Measurements from ENCODE around the gene ZFYVE28.

Gene ZFYVE28

DNA sequence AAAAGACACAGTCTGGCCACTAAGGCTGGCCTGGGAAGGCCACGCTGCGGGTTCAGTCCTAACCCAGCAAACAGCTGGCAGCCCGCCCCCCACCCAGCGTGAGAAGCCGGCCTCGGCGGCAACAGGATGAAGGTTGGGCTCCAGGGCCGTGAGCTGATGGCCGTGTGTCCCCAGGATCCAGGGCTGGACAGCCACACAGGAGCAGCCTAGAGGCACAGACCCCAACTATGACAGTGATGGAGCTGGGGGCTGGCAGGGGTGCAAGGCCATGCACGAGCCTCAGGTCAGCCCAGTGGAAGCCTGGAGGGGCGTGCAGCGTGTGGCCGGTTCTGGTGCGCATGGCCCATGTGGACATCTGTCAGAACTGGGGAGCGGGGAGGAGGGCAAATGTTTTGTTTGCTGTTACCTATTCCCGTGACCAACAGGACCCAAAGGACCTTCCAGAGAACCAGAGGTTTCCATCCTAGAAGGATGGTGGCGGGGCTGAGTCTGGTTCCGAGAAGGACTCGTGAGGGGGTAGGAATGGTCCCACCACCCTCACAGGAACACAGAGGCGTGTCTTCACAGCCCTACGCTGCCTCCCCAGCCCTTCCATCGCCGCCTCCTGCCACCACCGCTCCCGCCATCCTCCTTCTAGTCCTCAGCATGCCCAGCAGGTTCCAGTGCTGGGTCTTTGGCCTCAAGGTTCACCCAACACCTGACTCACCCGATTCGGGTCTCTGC is 46.5 kb downstream of the ZFYVE28 start:
- FAIRE-seq: no peak
- DNase-seq (ENCODE audit: insufficient read length, low spot score): no peak

DNA sequence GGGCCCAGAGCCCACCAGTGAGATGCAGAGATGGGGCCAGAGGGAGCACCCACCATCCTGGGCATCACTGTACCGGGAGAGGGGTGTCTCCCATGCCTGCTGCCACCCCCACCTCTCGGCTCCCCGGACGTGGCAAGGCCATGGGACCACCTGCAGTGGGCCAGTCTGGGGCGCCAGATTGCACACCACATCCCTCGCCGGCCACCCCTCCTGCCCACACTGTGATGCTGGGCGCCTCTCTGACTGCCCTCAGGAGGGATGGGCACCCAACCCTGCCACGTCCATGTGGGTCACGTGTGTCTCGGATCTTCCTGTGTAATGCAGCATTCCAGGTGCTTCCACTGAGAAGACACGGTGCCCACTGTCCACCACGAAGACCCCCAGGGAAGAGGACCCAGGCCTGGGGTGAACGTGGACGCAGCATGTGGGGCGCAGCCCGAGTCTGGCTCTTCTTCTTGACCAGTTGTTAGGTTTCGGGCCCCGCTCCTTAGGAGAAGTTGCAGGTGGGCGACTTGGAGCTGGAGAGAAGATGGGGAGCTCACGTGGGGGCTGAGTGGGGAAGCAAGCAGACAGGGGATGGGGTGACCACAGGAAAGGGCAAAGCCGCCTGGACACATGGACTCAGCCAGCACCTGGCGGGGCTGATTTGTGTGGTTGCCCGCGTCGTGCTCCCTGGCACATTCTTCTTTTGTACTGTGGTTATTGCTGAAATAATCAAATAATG is 47.7 kb downstream of the ZFYVE28 start:
- no peak for DNase-seq (ENCODE audit: insufficient read length, low spot score)
- FAIRE-seq: no peak

DNA sequence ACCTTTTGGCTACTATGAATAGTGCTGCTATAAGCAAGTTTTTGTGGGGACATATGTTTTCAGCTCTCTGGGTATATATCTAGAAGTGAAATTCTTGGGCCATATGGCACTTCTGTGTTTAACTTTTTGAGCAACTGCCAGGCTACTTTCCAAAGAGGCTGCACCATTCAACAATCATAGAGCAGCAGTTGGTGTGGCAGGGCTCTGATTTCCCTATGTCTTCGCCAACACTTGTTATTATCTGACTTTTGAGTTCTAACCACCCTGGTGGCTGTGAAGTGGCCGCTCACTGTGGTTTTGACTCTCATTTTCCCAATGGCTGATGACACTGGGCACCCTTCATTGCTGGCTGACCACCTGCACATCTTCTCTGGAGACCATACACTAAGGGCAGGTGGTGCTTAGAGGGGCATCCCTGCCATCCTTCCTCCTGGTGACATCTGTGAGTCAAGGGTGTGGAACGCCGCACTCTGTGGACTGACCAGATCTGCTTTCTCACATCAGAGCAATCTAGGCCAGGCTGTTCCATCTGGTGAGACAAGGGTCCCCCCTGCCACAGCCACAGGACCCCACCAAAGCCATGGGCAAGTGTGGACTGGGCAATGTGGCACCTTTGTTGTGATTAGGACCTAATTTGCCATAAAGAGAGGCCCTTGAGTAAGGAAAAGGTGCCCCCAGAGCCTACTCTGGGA is 49.6 kb downstream of the ZFYVE28 start:
- DNase-seq (ENCODE audit: insufficient read length, low spot score): no peak
- FAIRE-seq: no peak

DNA sequence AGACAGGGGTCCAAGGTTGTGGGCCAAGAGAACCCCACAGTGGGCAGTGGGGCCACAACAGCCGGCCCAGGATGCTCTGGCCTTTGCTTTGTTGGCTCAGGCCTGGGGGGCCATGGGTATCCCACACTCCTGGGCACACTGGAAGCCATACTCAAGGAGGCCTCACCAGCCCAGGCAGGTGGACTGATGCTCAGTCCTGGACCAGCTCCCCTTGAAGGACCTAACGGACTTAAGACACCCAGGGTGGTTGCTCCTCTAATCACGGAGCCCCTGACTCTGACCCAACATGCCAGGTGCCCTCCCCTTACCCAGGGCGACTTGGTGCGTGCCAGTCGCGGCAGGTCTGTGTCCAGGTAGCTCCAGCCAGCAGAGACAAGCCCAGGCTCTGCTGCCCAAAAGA is 50.8 kb downstream of the ZFYVE28 start:
- DNase-seq (ENCODE audit: insufficient read length, low spot score) (no peak), FAIRE-seq (no peak)

- DNase-seq (ENCODE audit: insufficient read length, low spot score) (no peak), FAIRE-seq (no peak)
These were observed 51.9 kb downstream of the ZFYVE28 start for GRCh38 chr4:2366252-2367192.

- DNase-seq (ENCODE audit: insufficient read length, low spot score): no peak
- no peak for FAIRE-seq
These were observed 52.6 kb downstream of the ZFYVE28 start for GRCh38 chr4:2365913-2366210.

DNA sequence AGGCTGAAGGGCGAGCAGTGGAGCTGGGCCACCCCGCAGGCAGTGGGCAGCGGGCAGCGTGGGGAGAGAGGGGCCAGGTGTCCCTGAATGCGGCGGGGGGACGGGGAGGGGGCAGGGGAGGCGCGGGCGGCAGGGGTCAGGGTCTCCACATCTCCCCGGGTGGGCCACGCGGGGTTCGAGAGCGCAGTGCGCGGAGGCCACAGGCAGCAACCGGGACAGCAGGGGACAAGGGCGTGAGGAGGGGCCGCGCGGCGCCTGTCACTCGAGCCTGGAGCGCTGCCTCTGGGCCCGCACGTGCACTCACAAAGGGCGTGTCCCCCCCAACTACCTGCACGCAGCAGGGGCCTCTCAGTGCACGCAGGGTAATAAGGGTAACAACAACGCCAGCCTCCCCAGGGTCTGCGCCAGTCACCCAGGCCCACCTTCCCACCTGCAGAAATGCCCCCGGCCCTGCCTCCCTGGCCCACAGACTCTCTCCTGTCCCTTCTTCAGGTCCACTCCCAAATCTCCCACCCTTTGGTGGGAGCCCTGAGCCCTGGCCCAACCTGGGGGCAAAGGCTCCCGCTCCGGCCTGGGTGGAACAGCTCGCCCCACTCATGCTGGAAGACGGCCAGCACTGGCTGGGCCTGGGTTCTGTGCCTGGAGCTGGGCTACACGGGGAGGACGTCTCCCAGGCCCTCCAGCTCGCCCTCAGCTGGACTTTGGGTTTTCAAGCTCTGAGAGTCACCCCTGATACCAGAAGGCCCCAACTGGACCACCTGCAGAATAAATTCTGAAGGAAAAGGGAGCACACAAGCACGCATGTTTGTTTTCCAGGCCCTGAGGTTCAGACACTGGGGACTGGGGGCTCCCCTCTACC is 53.2 kb downstream of the ZFYVE28 start:
- DNase-seq (ENCODE audit: insufficient read length, low spot score) (no peak), FAIRE-seq (no peak)

DNA sequence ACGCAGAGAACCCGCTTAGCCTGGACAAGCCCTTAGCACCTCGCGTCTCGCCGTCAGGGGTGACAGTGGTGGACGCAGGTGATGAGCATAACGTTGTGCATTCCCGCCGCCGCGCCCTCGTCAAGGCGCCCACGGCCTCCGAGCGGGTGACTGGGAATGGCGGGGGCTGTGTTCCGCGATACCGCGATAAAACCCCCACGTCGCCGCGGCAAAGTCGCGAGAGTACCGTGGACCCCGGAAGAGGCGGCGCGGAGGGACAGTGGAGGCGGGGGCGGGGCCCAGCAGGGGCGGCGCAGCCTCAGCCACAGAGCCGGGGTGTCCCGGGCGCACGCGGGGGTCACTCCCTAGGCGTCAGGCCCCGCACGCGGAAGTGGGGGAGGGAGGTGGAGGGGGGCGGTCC is 53.8 kb downstream of the ZFYVE28 start:
- DNase-seq (ENCODE audit: insufficient read length, low spot score) (no peak), FAIRE-seq (no peak)

GRCh38 chr4:2363951-2364653 is 54.3 kb downstream of the ZFYVE28 start:
- no peak for DNase-seq (ENCODE audit: insufficient read length, low spot score)
- no peak for FAIRE-seq

DNA sequence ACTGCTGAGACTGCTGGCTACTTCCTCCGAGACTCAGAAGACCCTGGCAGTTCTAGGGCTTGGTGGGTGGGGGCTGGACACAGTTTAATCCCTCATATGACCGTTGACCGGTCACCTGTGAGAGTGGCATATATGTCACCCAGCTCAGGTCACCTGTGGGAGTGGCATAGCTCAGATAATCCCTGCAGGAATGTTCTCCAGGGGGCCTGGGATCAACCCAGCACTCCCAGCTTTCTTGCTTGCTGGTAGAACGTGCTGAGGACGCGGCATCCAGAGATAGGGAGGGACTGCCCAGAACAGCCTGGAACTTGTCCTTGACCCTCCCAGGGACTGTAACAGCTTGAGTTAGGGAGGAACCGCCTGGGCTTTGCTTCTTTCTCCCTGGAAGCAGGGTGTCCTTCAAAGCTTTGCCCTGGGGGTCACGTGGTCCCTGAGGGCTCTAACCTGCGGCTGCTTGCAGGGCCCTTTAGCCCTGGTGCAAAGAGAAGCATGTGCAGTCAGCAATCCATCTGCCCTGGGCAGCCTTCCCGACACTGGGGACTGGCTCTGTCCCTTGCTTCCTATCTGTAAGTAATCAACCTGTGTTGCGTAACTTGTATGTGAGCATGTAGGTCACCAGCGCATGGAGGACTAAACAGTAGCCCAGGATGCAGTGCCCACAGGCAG is 55.3 kb downstream of the ZFYVE28 start:
- no peak for DNase-seq (ENCODE audit: insufficient read length, low spot score)
- no peak for FAIRE-seq

- no peak for FAIRE-seq
- DNase-seq (ENCODE audit: insufficient read length, low spot score): no peak
These were observed 56.0 kb downstream of the ZFYVE28 start for GRCh38 chr4:2362266-2363055.

DNA sequence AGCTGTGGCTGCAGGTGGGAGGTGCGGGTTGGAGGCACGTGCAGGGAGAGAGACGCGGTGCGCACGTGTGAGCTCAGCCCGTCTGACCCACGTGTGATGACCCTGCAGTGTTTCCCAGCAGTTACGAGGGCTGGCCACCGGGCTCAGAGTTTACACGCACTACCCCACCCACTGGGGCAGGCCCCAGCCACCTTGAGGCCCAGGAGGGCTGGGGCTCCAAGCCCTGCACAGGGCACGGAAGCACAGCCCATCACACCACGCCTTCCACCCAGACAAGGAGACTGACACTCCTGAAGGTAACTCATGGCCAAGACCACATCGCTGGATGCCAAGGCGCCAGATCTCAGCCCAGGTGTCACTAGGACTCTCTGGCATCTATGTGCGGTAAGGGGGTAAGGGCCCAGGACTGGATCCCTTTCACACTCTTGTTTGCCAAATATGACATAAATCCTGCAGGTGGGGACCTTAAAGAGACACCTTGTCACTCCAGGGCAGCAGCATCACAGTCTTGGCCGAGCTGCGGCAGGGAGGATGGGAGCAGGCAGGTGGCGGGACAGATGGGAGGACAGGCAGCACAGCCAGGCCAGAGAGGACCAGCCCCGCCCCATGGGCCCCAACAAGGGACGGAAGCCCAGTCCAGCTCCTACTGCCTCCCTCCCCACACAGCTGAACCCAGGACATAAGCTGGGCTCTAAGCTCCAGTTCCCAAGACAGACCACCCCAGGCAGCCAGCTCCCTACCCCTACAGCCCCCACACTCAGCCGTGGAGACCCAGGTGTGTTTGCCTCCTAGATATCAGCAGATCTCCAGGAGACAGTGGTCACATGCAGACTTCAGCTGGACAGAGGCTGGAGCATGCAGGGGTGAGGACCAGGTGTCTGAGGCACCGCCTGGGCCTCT is 56.8 kb downstream of the ZFYVE28 start:
- FAIRE-seq (no peak), DNase-seq (ENCODE audit: insufficient read length, low spot score) (no peak)

- FAIRE-seq: no peak
- DNase-seq (ENCODE audit: insufficient read length, low spot score): no peak
These were observed 58.1 kb downstream of the ZFYVE28 start for GRCh38 chr4:2360396-2360730.

DNA sequence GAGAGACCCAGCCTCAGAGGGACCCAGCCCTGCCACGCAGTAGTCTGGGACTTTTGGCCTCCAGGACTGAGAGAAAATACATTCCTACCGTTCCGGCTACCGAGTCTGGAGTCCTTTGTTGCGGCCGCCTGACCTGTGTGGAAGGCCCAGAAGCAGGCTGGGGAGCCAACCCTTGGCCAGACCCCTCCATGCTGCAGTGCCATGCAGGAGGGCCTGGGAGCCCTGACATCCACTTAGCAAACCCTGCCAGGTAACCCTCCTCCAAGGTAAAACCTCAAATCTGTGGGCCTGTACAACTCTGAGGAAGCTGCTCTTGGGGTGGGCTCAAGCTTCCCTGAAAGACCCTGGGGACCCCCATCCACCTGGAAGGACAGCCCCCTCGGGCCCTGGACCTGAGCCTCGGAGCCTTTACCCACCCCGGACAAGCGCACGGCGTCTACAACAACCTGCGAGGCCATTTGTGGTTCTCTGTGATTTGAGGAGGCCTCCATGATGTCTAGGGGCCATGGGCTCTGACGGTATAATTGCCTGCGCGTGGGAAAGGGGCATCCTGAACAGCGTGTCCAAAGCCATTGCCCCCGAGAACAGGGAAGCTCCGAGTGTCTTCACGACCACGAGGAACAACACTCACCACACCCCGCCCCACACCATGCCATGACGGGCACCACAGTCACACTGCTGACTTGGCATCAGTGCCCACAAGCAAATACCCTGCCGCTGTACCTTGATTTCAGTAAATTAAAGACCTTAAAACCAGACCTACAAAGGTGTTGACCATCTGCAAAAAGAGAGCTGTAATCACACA is 58.7 kb downstream of the ZFYVE28 start:
- DNase-seq (ENCODE audit: insufficient read length, low spot score) (no peak), FAIRE-seq (no peak)

DNA sequence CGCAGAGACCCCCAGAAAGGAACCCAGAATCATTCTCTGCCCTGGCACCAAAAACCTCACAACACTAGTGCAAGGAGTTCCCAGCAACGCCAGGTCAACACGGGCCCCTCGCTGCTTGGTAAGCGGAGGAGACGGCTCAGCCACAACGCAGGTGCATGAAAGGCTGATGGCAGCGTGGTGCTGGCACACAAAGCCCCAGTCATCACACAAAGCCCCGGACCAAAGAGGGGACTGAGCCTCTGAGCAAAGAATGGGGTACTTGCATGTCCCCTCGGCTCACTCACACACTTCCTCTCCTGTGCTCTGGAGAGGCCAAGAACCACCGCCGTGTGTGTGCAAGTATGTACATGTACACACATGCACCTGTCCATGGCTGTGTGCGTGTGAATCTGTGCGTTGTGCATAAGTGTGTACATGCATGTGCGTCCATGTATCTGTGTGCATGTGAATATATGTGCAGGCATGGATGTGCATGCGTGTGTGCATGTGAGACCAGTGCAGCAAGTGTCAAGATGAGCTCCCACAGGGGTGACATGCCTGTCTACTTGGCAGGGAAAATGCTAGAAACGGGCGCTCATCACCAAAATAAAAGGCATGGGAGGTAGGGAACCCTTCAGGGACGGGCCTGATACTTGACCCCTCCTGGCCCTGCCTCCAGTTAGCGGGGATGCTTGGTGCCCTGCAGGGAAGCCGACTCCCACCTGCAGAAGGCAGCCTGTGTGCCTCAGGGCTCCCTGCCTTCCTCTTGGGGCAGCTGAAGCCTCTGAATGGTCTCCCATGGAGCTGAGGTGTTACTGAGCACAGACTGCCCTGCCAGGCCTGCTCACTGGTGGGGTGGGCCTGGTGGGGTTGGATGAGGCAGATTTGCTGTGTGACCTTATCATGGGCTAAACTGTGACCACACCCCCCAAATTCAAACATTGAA is 60.4 kb downstream of the ZFYVE28 start:
- peak; percentile 89 for FAIRE-seq
- no peak for DNase-seq (ENCODE audit: insufficient read length, low spot score)

All from HTR-8/SVneo (cell line).